Nucleus accumbens (tissue), 56 donors: Measurements from ENCODE around the gene TNFRSF13B.
"Not testable (repeated sequence)": the region's sequence is repeated elsewhere in the genome, so short reads cannot be mapped to it uniquely, and the experiment has no call there.

Source experiments
- DNase-seq, 56 donors: peaks; one replicate each; lab custom pipeline; 2025; lab: John Stamatoyannopoulos, UW

The TNFRSF13B gene

DNA sequence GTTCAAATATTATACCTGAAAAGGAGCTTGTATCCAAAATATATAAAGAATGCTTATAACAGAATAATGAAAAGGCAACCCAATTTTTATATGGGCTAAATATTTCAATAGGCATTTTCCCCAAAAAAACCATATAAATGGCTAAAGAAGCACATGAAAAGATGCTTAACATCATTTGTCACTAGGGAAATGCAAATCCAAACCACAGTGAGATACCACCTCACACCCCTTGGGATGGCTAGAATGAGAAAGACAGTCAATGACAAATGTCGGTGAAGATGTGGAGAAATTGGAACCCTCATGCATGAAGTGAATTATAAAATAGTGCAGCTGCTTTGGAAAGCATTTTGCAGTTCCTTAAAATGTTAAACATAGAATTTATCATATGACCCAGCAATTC is 3.1 kb downstream of the TNFRSF13B start:
- DNase-seq = no peak

DNA sequence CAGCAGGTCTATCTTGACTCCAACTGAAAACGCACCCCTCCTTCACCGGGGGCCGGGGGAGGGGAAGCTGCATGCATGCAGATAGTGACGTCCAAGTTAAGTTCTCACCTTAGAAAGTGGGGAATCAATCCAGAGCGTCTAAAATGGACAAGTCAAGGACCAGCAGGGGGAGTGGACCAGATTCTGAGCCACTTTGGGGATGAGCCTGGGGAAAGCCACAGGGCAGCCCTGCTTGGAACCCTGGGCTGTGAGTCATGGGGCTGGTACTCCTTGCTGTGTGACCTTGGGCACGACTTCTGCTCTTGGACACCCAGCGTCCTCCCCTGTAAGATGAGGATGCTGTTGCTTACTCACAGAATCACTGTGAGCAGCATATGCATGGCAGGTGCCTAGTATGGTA is 9.1 kb downstream of the TNFRSF13B start:
- no peak for DNase-seq

DNA sequence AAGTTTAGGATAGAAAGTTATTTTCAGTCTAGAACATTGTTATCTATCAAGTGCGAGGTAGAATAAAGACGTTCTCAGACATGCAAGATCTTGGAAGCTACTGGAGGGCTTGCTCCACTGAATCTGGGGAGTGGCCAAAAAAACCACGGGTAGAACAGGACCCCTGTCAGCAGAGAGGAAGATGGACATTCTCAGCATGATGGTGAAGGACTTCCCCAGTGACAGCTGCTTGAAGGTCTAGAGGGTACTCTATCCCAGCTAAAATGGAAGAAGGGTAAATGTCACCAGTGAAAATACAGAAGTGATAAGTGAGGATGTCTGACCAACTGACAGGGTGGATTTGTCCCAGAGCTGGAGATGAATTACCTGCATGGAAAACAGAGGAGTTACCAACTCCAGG is 10.1 kb downstream of the TNFRSF13B start:
- no peak for DNase-seq

DNA sequence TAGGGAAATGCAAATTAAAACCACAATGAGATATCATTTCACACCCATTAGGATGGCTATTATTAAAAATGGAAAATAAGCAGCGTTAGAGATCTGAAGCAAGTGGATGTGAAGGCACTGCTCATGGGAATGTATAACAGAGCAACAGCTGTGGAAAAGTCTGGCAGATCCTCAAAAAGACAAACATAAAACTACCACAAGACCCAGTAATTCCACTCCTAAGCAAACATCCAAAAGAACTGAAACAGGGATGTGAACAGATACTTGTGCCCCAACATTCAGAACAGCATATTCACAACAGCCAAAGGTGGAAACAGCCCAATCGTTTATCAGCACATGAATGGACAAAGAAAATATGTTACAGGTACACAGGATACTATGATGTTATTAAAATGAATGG is 10.9 kb downstream of the TNFRSF13B start:
- DNase-seq = not testable (repeated sequence)

DNA sequence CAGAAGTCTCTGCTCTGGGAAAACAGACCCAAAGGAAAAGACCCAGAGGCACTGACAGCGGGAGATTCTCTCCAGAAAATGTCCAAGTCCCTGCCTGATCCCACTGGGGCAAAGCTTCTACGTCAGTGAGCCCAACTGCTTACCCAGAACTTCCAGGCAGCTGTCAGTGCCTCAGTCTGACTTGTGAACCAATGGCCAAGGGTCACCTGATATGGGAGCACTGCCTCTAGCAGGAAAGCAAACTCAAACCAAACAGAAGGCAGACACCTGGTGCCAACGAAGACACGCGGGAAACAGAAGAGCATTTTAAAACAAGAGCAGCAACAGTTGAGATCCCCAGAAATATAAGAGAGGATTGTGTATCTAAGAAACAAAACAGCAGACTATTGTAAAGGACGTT is 16.9 kb downstream of the TNFRSF13B start:
- peak in 5 of 56 donors; percentile 12 to 31 (median 25) for DNase-seq

DNA sequence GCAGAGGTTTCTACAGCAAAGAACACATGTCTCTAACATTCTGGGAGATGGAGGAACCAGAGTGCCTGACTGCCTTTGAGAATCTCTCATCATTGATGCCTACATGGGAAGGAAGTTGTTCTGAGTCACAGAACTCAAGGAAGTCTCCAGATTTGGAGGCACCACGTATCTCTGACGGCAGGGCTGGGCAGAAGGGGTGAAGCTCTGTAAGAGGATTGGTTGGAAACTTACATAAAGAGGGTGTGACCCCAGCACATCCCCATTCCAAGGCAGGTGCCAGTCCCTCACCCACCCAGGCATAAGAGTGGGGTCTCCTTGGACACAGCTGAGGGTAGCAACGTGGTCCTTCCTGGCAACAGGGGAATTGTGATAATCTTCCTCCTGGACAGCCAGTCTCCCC is 17.4 kb downstream of the TNFRSF13B start:
- DNase-seq = no peak

DNA sequence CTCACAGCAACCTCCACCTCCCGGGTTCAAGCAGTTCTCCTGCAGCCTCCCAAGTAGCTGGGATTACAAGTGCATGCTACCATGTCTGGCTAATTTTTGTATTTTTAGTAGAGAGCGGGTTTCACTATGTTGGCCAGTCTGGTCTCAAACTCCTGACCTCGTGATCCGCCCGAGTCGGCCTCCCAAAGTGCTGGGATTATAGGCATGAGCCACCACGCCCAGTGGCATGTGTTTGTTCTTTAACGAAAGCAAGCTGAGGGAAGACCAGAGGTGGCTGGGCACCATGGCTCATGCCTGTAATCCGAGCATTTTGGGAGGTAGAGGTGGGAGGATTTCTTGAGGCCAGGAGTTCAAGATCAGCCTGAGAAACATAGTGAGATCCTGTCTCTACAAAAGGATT is 18.1 kb downstream of the TNFRSF13B start:
- DNase-seq = no peak

DNA sequence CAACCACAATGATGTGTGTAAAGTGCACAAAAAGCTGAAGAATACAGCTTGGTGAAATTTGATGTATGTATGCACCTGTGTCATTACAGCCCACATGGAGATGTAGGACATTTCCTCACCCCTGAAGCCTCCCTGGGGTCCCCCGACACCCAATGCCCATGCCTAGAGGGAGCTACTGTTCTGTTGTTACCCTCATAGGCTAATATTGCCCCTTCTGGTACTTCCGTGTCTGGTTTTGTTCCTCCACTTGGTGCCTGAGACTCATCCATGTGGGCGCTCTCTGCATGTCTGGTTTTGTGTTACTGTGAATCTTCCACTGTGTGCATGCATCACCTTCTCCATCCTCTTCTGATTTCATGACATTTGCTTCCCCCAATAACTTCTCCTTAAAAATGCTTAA is 18.6 kb downstream of the TNFRSF13B start:
- DNase-seq = no peak

DNA sequence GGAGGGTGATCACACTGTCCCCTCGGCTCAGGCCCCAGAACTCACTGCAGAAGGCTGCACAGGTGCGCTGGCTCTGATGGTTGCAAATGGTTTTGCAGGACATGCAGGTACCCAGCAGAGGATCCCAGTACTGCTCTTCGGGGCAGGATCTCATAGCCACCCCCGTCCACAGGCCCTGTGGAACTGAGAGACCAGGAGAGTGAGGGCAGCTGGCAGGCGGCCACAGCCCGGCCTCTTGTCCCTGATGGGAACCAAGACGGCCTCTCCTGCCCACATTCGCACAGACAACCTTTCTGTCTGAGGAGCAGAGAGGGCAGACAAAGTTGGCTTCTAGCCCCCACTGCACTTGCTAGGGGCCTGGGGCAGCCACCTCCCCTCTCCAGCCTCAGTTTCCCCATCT is 19.5 kb downstream of the TNFRSF13B start:
- no peak for DNase-seq

DNA sequence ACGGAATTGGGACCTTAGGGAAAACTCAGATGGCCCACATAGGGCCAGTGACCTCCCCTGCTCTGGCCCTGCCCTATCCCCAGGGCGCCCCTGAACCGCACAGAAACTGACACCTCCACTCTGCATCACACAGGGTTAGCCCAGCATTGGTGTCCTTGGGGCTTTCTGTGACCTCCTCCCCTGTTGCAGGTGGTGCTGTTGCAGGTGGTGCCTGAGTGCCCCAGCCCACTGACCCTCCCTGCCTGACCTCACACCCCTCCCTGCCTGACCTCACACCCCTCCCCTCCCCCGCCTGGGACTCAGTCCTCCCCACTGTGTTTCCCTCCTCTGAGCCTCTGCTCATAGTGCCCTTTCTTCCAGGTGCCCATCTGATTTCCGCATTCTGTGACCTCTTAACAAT is 21.4 kb downstream of the TNFRSF13B start:
- no peak for DNase-seq

DNA sequence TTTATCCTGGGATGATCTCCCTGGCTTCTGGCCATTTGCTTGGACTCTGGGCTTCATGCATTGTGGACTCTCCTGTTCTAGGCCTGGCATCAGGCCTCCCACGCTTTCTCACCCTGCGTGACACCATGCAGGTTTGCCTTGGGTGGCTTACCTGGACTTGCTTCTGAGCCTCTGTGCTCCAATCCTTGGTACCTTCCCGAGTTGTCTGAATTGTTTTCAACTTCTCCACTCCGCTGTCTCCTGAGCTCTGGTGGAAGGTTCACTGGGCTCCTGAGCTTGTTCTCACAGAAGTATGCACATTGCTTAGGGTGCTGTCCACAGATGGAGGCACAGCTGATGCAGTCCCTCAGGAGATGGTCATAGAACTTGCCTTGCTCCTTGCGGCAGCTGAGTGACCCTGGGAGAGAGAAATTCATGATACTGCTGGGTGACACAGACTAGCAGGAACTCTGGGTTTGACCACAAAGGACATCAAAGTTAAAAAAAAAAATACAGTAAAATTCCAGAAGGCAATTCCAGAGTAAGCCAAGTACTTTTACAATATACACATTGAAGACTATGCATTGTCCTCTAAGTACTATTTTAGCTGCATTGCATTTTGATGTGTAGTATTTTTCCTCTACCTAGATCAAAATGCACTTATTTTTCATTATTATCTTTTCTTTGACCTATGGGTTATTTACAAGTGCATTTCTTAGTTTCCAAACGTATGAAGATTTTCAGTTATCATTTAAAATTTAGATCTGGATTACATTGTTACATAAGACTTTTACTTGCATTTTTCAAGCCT is 23.1 kb downstream of the TNFRSF13B start:
- DNase-seq = no peak

DNA sequence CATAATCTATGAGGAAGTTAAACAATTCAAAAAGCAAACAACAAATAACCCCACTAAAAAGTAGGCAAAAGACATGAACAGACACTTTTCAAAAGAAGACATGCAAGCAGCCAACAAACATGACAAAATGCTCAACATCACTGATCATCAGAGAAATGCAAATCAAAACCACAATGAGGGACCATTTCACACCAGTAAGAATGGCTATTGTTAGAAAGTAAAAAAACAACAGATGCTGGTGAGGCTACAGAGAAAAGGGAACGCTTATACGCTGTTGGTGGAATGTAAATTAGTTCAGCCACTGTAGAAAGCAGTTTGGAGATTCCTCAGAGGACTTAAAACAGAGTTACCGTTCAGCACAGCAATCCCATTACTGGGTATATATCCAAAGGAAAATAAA is 24.4 kb downstream of the TNFRSF13B start:
- DNase-seq = peak in 2 of 56 donors; percentile 20 to 33

DNA sequence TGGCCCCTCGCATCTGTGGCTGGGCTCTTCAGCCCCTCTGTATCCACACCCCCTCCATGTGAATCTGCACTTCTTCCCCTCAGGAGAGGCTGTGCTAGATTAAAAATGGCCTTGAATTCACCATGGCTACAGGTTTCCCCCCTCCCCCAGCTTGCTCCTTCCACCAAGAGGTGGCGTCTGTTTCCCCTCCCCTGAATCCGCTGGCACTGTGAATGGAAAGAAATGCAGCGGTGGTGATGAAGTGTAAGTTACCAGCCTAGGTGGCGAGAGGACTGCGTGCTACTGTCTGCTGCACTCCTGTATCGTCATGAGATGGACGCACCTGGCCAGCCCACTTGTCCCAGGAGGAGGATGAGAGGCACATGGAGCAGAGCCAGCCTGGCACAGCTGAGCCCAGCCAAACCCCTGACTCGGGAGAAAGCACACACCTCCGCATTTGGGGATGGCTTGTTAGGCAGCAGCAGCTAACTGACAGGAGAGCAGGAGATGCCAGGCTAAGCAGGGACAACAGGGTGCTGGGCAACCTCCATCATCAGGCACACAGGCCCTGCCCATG is 26.2 kb downstream of the TNFRSF13B start:
- DNase-seq = no peak

DNA sequence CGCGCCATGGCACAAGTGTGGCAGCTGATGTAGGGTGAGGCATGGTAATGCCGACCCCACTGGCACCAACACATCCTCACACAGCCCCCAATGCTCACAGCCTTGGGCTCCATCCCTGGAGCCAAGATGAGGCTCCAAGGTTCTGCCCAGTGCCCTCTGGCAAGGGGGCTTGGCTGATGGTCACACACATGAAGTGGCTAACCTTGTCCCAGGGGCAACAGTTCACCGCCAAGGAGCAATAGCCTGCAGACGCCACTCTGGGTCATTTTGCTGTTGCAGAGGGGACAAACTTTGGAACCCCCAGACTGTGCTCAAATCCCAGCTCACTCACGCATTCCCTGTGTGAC is 26.8 kb downstream of the TNFRSF13B start:
- DNase-seq = no peak

DNA sequence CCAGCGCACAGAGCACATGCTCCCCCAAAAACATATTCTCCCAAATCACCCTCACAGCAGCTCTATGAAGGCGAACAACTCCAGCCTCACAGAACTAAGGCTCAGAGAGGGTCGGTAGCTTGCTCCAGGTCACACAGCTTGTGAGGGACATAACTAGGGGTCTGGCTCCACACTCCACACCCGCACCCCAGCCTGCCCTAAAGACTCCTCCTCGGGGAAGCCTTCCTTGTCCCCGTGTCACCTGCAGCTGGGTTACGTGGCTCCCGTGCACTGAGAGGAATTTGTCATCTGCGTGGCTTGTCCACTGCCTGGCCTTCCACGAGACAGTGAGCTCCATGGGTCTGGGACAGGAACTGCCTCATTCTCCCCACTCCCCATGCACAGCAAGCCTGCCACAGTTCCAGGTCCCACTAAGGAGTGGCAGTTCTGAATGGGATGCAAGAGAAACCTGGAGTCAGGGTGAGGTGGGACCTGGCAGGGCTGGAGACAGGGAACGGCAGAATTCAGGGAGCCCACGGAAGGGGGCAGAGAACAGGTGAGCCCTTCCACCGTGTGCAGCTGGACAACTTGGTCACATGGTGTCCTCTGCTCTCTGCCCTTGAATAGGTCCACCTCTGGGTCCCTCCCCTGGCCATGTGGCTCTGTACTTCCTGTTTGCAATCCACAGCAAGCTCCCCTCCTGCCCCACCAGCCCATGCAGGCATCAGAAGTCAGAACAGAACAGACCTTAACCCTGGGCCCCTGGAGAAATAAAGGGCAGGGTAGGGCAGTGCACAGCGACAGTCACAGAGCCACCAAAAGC is 27.4 kb downstream of the TNFRSF13B start:
- no peak for DNase-seq

DNA sequence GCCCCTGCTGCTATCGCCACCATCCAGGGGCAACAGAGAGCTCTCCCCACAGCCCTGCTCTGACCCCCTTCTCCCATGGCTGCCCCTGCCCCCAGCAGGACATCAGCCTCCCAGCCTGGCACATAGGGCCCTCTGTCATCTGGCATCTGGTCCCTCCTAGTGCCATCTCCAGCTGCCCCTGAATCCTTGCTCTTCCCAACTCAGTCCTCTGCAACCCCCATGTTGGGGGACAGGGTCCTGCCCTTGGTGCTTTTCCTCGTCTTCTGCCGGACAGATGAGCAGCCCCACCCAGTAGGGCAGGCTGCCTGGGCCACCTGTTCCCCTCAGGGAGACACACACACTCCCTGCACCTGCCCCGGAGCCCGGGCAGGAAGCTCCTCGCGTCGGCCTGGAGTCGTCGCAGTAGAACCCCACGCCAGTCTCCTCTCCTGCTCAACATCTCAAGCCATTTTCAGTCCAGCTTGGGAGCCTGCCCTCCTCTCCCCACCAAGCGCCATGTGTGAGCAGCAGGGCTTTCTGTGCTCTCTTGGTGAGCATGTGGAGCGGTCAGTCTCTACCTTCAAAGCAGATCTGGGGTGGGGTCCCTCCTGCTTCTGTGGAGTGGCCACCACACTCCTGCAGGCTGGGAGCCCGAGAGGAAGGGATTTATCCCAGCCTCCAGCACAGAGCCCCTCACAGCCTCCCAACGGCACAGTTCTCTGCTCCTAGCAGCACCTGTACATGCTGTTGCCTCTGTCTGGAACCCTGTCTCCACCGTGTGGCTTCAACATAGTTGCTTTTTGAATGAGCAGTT is 28.2 kb downstream of the TNFRSF13B start:
- DNase-seq = no peak

DNA sequence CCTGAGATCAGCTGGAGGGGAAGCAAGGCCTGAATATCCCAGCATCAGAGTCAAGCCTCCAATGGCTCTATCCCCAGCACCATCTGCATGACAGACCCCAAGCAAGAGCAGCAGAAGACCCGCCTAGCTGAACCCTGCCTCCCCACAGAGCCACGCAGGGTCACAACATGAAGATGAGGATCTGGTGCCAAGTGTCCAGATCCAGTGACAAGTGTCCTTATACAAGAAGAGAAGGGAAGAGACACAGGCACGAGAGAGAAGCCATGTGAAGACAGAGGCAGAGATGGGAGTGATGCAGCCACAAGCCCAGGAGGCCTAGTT is 28.9 kb downstream of the TNFRSF13B start:
- DNase-seq = no peak

DNA sequence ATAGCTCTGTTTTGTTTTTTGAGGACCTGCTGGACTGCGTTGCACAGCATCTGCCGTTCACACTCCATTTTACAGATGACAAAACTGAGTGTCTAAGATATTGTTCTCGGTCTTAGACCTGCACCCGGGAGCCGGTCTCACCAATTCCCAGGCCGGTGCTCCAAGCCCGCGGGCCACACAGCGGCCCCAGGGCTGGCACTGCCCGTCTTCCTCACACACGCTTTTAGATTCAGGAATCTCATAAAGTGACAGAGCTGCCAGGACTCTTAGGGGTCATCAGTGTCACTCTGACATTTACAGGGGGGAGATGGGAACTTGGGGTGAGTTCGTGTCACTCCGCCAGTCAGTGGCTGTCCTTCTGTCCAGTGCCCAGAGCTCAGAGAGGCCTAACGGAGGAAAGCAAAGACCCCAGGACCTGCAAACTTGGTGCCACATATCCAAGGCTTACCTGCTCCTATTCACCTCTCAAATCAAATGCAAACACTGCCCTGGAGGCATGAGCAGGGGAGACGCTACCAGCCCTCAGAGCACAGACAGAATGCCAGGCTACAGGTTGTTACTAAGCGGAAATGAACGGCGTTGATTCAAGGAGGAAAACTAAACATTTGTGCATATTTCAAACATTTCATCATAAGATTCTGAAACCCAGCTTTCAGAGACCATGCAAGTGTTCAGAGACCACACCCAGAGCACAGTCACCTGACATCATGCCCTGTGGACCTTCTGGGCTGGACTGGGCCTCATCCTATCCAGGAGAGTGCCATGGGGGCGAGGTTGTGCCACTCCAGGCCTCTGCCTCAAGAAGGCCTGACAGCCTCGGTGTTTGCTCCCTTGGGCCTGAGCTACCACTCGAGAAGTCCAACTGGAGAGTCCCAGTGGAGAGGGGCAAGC is 29.5 kb downstream of the TNFRSF13B start:
- no peak for DNase-seq

DNA sequence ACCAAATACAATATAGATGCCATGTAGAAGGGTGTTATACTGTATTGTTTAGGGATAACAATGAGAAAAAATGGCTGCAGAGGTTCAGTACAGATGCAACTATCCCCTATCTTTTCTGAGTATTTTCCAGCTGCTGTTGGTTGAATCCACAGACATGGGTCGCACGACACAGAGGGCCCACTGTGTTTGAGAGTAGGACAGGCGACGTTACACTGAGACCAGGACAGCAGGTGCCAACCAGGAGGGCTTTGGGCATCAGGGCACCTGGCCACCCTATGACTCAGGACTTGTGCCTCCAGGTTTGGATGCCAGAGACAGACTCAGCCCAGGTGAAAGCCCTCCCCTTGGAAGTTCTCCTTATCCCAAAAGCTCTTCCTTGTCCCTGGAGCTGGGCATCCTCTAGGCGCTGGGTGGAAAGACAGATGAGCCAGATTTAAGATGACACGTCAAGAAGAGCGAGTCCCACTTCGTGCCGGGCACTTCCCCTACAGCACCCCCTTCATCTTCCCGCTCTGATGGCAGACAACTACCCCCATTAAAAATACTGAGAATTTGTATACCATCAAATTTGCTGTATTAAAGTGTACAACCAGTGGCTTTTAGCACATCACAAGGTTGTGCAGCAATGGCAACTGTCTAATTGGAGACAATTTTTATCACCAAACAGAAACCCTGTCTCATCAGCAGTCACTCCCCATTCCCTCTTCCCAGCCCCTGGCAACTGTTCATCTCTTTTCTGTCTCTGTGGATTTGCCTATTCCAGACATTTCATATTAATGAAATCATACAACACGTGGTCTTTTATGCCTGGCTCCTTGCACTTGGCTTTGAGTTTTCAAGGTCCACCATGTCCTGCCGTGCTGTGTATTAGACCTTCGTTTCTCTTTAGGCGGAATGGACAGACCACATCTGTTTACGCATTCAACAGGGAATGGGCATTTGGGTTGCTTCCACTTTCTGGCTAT is 30.6 kb downstream of the TNFRSF13B start:
- DNase-seq = no peak
